ENCODE measurements around the gene APBA1.

The APBA1 gene

GRCh38 chr9:69632768-69633167 is 39.4 kb downstream of the APBA1 start:
- H3K27me3 ChIP-seq (ENCODE audit: insufficient read depth, poor library complexity, severe bottlenecking), result peaks cover 2% of the 10 kb centered on the region
- no peak overlapping the region for H3K4me3 ChIP-seq (replicated peaks; ENCODE audit: insufficient read depth, low read length)
- no peak overlapping the region for H3K27ac ChIP-seq (replicated peaks)
- DNase-seq (ENCODE audit: low read depth in 1 of 2, low spot score in 1 of 2), result no peak
- TF ChIP-seq POLR2AphosphoS5 (IDR thresholded peaks at IDR 0.05; ENCODE audit: low read depth) (no peak), SPI1 (IDR thresholded peaks at IDR 0.05; ENCODE audit: borderline replicate concordance, low read depth) (no peak)

- H3K4me3 ChIP-seq (replicated peaks; ENCODE audit: insufficient read depth, low read length), result no peak overlapping the region
- TF ChIP-seq CTCF (IDR thresholded peaks at IDR 0.05; ENCODE audit: insufficient read depth, low read length), result no peak
- TF ChIP-seq SPI1 (IDR thresholded peaks at IDR 0.05; ENCODE audit: borderline replicate concordance, low read depth), result no peak
- TF ChIP-seq, protein P1, sequence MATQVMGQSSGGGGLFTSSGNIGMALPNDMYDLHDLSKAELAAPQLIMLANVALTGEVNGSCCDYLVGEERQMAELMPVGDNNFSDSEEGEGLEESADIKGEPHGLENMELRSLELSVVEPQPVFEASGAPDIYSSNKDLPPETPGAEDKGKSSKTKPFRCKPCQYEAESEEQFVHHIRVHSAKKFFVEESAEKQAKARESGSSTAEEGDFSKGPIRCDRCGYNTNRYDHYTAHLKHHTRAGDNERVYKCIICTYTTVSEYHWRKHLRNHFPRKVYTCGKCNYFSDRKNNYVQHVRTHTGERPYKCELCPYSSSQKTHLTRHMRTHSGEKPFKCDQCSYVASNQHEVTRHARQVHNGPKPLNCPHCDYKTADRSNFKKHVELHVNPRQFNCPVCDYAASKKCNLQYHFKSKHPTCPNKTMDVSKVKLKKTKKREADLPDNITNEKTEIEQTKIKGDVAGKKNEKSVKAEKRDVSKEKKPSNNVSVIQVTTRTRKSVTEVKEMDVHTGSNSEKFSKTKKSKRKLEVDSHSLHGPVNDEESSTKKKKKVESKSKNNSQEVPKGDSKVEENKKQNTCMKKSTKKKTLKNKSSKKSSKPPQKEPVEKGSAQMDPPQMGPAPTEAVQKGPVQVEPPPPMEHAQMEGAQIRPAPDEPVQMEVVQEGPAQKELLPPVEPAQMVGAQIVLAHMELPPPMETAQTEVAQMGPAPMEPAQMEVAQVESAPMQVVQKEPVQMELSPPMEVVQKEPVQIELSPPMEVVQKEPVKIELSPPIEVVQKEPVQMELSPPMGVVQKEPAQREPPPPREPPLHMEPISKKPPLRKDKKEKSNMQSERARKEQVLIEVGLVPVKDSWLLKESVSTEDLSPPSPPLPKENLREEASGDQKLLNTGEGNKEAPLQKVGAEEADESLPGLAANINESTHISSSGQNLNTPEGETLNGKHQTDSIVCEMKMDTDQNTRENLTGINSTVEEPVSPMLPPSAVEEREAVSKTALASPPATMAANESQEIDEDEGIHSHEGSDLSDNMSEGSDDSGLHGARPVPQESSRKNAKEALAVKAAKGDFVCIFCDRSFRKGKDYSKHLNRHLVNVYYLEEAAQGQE (IDR thresholded peaks at IDR 0.05; ENCODE audit: insufficient replicate concordance, low read depth), result no peak
- TF ChIP-seq POLR2AphosphoS5 (IDR thresholded peaks at IDR 0.05; ENCODE audit: low read depth), result no peak
- TF ChIP-seq GABPA (IDR thresholded peaks at IDR 0.05; ENCODE audit: low read depth), result no peak
- DNase-seq (ENCODE audit: low read depth in 1 of 2, low spot score in 1 of 2), result no peak
- H3K27me3 ChIP-seq (ENCODE audit: insufficient read depth, poor library complexity, severe bottlenecking), result peaks cover 3% of the 10 kb centered on the region
- no peak overlapping the region for H3K27ac ChIP-seq (replicated peaks)
Observed at GRCh38 chr9:69627281-69627680, 44.9 kb downstream of the APBA1 start.

- no peak overlapping the region for H3K27ac ChIP-seq (replicated peaks)
- DNase-seq (ENCODE audit: low read depth in 1 of 2, low spot score in 1 of 2), result no peak
- TF ChIP-seq POLR2AphosphoS5 (IDR thresholded peaks at IDR 0.05; ENCODE audit: low read depth), result no peak
- TF ChIP-seq, protein P1 (IDR thresholded peaks at IDR 0.05; ENCODE audit: insufficient replicate concordance, low read depth), result no peak
- no peak for TF ChIP-seq SPI1 (IDR thresholded peaks at IDR 0.05; ENCODE audit: borderline replicate concordance, low read depth)
- TF ChIP-seq CTCF (IDR thresholded peaks at IDR 0.05; ENCODE audit: insufficient read depth, low read length), result no peak
- TF ChIP-seq GABPA (IDR thresholded peaks at IDR 0.05; ENCODE audit: low read depth), result no peak
- H3K4me3 ChIP-seq (replicated peaks; ENCODE audit: insufficient read depth, low read length), result no peak overlapping the region
- peaks cover 5% of the 10 kb centered on the region for H3K27me3 ChIP-seq (ENCODE audit: insufficient read depth, poor library complexity, severe bottlenecking)
Observed at GRCh38 chr9:69623276-69623675, 48.9 kb downstream of the APBA1 start.

GRCh38 chr9:69622676-69623075 is 49.5 kb downstream of the APBA1 start:
- no peak overlapping the region for H3K27ac ChIP-seq (replicated peaks)
- H3K4me3 ChIP-seq (replicated peaks; ENCODE audit: insufficient read depth, low read length), result no peak overlapping the region
- TF ChIP-seq CTCF (IDR thresholded peaks at IDR 0.05; ENCODE audit: insufficient read depth, low read length) (no peak), GABPA (IDR thresholded peaks at IDR 0.05; ENCODE audit: low read depth) (no peak), SPI1 (IDR thresholded peaks at IDR 0.05; ENCODE audit: borderline replicate concordance, low read depth) (no peak), POLR2AphosphoS5 (IDR thresholded peaks at IDR 0.05; ENCODE audit: low read depth) (no peak)
- TF ChIP-seq, protein P1 (IDR thresholded peaks at IDR 0.05; ENCODE audit: insufficient replicate concordance, low read depth), result no peak
- H3K27me3 ChIP-seq (ENCODE audit: insufficient read depth, poor library complexity, severe bottlenecking), result peaks cover 5% of the 10 kb centered on the region
- DNase-seq (ENCODE audit: low read depth in 1 of 2, low spot score in 1 of 2), result no peak
